Stomach (tissue), 9 donors: ENCODE measurements around the gene CBX8. TPM values are rescaled to one million over a fixed set of nuclear protein-coding genes. Genes with fewer than 3 reads are reported as not detected.

Experiments
- DNase-seq, 2 donors: peaks; one replicate each; pipeline versions ENCODE4 v3.0.0 to v3.0.0-alpha.2; 2013 to 2019
- H3K27ac ChIP-seq, 5 donors: fragments of 200-600 bp in 4 of 5; sonication (generic) in 4 of 5; one replicate each; pipeline ENCODE4 v1.5.1; 2013 to 2019; ENCODE audit warnings: mild to moderate bottlenecking in 1 of 5, moderate library complexity in 1 of 5
- H3K27me3 ChIP-seq, 3 donors: fragments of 200-600 bp; sonication (generic); one replicate each; pipeline ENCODE4 v1.5.1; 2017 to 2019; ENCODE audit warnings: mixed run types in 1 of 3
- H3K36me3 ChIP-seq, 4 donors: fragments of 200-600 bp; sonication (generic); 1 replicate in 3 of 4; 2 replicates in 1 of 4; pipeline ENCODE4 v1.5.1; 2016 to 2019
- H3K4me1 ChIP-seq, 4 donors: fragments of 200-600 bp; sonication (generic); one replicate each; pipeline ENCODE4 v1.5.1; 2016 to 2019
- H3K4me3 ChIP-seq, 4 donors: fragments of 200-600 bp; sonication (generic) in 3 of 4; one replicate each; pipeline ENCODE4 v1.5.1; 2016 to 2019; ENCODE audit warnings: mild to moderate bottlenecking in 1 of 4
- H3K9me3 ChIP-seq, 4 donors: fragments of 200-600 bp; sonication (generic); one replicate each; pipeline ENCODE4 v1.5.1; 2016 to 2019
- CTCF ChIP-seq, 7 experiments: fragments of 450-650 bp in 4 of 7; fragments of 200-600 bp in 3 of 7; sonication (generic) in 3 of 7; IDR thresholded peaks; one replicate each; pipeline ENCODE4 v1.5.1; 2016 to 2019; ENCODE audit warnings: antibody characterized with exemption in 7 of 7, control low read depth in 2 of 7, mild to moderate bottlenecking in 1 of 7
- EP300 ChIP-seq: sonication (generic); formaldehyde crosslinking; IDR thresholded peaks from one replicate; pipeline ENCODE4 v1.6.1; 2017; ENCODE audit warnings: antibody characterized with exemption
- POLR2A ChIP-seq, 4 donors: fragments of 450-650 bp; IDR thresholded peaks; one replicate each; pipeline ENCODE4 v1.6.1; 2016; ENCODE audit warnings: antibody characterized with exemption in 4 of 4, control low read depth in 2 of 4, mild to moderate bottlenecking in 1 of 4, moderate library complexity in 1 of 4
- POLR2AphosphoS5 ChIP-seq, 3 donors: sonication (generic); formaldehyde crosslinking; IDR thresholded peaks; one replicate each; pipeline ENCODE4 v1.6.1; 2016; ENCODE audit warnings: antibody characterized with exemption in 3 of 3
- WGBS, 5 donors: extraction: QIAGEN DNeasy Blood & Tissue Kit in 3 of 5; methylation state at CpG; one replicate each; pipeline versions ENCODE4 v1.1.5 to v1.1.7; 2013 to 2018; 5-methylcytosine and 5-hydroxymethylcytosine counted together
- intact Hi-C: fragments of 100-400 bp; cut with DNase I; formaldehyde crosslinking; loops from one replicate; pipeline ENCODE4 v1.15.1; 2023; ENCODE audit warnings: low total_unique reads
- polyA plus RNA-seq, 3 donors: library from polyadenylated mRNA; stranded (reverse); fragments of 200-250 nt; gene quantifications; one replicate each; pipeline ENCODE4 v1.2.3, GENCODE V29; 2013
- total RNA-seq, 5 donors: library from RNA; depleted of rRNA; stranded (reverse); fragments of >200 nt; gene quantifications; one replicate each; pipeline versions ENCODE4 v1.1.0 to v1.2.3, GENCODE V29; 2014 to 2016
- donor health status: healthy with polysubstance abuse.
- donor health status: Bipolar disorder and iron deficiency.
- donor health status: healthy.

Gene CBX8
- total and polyA plus RNA-seq, 8 donors = 0.76 to 140 (median 3.1) TPM; not detected in 2

GRCh38 chr17:79785017-79785899 is 11.6 kb downstream of the CBX8 start:
- intact Hi-C loops = no loop called here
- peaks cover 7 to 11% (median 9%) of the 10 kb centered on the region in 4 donors for H3K4me1 ChIP-seq
- 94 to 96% (median 95%) methylated on average over 13 to 17 of the region's 17 CpGs for WGBS, 5 donors
- TF ChIP-seq POLR2AphosphoS5 (IDR thresholded peaks at IDR 0.05) (no peak), POLR2A (IDR thresholded peaks at IDR 0.05) (no peak), EP300 (no peak), CTCF (IDR thresholded peaks at IDR 0.05) (no peak)
- H3K36me3 ChIP-seq = no peaks in the 10 kb centered on the region
- no peak for DNase-seq
- H3K4me3 ChIP-seq = no peak overlapping the region
- H3K27me3 ChIP-seq = peaks cover 9 to 100% (median 35%) of the 10 kb centered on the region in 3 donors
- no peak overlapping the region for H3K27ac ChIP-seq
- H3K9me3 ChIP-seq = no peaks in the 10 kb centered on the region

GRCh38 chr17:79784353-79785016 is 12.4 kb downstream of the CBX8 start:
- no peak for TF ChIP-seq EP300
- TF ChIP-seq CTCF (IDR thresholded peaks at IDR 0.05) = no peak
- no peak for TF ChIP-seq POLR2AphosphoS5 (IDR thresholded peaks at IDR 0.05)
- no peak for TF ChIP-seq POLR2A (IDR thresholded peaks at IDR 0.05)
- intact Hi-C loops = no loop called here
- 94 to 97% (median 96%) methylated on average over 21 to 31 of the region's 31 CpGs for WGBS, 5 donors
- Histone ChIP-seq H3K4me3 (no peak overlapping the region), H3K27ac (no peak overlapping the region), H3K27me3 (peaks cover 3 to 100% (median 29%) of the 10 kb centered on the region in 3 donors), H3K4me1 (peaks cover 0 to 3% (median 1%) of the 10 kb centered on the region in 4 donors), H3K36me3 (no peaks in the 10 kb centered on the region), H3K9me3 (no peaks in the 10 kb centered on the region)
- no peak for DNase-seq

- WGBS, 5 donors = 92 to 95% (median 95%) methylated on average over 15 to 18 of the region's 18 CpGs
- Histone ChIP-seq H3K27me3 (peaks cover 0 to 100% (median 29%) of the 10 kb centered on the region in 3 donors), H3K36me3 (no peaks in the 10 kb centered on the region), H3K4me1 (peaks cover under 1 to 6% (median 5%) of the 10 kb centered on the region in 4 donors), H3K9me3 (no peaks in the 10 kb centered on the region), H3K27ac (no peak overlapping the region), H3K4me3 (no peak overlapping the region)
- no peak for DNase-seq
- TF ChIP-seq POLR2A (IDR thresholded peaks at IDR 0.05) = no peak
- TF ChIP-seq EP300 = no peak
- no peak for TF ChIP-seq POLR2AphosphoS5 (IDR thresholded peaks at IDR 0.05)
- no peak for TF ChIP-seq CTCF (IDR thresholded peaks at IDR 0.05)
- intact Hi-C loops = no loop called here
These were observed 13.0 kb downstream of the CBX8 start for GRCh38 chr17:79783891-79784290.

GRCh38 chr17:79781736-79782575 is 14.9 kb downstream of the CBX8 start:
- H3K36me3 ChIP-seq = no peaks in the 10 kb centered on the region
- H3K9me3 ChIP-seq = no peaks in the 10 kb centered on the region
- TF ChIP-seq EP300 (no peak), POLR2AphosphoS5 (IDR thresholded peaks at IDR 0.05) (no peak), POLR2A (IDR thresholded peaks at IDR 0.05) (no peak), CTCF (IDR thresholded peaks at IDR 0.05) (no peak)
- no peak overlapping the region for H3K27ac ChIP-seq
- 78 to 86% (median 79%) methylated on average over 16 to 27 of the region's 27 CpGs for WGBS, 5 donors
- H3K4me3 ChIP-seq = no peak overlapping the region
- H3K27me3 ChIP-seq = peaks cover 0 to 97% (median 42%) of the 10 kb centered on the region in 3 donors
- intact Hi-C loops = no loop called here
- H3K4me1 ChIP-seq = peaks cover 14 to 22% (median 20%) of the 10 kb centered on the region in 4 donors
- DNase-seq = no peak
